Endometrial microvascular endothelial cells (primary cell): ENCODE data around the gene CHRD. TPM values are rescaled to one million over a fixed set of nuclear protein-coding genes. Genes with fewer than 3 reads are reported as not detected.
"Not testable (repeated sequence)": the region's sequence is repeated elsewhere in the genome, so short reads cannot be mapped to it uniquely, and the experiment has no call there.

Experiments used
- in situ Hi-C: cut with HindIII; loops from 2 replicates; pipeline ENCODE4 v1.10.0; 2017; ENCODE audit warnings: low sequenced_read_pairs, low pct_unique_long_range_greater_than_20kb; ENCODE audit errors: inconsistent ontology term
- total RNA-seq: library from RNA; depleted of rRNA; stranded (reverse); fragments of >200 nt; gene quantifications from one replicate; pipeline ENCODE4 v1.2.3, GENCODE V29; 2015; ENCODE audit errors: inconsistent ontology term

Gene CHRD
- total RNA-seq, 1 donor from 2014 or later = 0.09 TPM

- in situ Hi-C loops = no loop called here
These were observed 19.6 kb downstream of the CHRD start for GRCh38 chr3:184399410-184399809.

- in situ Hi-C loops = no loop called here
These were observed 25.5 kb downstream of the CHRD start for GRCh38 chr3:184405075-184406030.

DNA sequence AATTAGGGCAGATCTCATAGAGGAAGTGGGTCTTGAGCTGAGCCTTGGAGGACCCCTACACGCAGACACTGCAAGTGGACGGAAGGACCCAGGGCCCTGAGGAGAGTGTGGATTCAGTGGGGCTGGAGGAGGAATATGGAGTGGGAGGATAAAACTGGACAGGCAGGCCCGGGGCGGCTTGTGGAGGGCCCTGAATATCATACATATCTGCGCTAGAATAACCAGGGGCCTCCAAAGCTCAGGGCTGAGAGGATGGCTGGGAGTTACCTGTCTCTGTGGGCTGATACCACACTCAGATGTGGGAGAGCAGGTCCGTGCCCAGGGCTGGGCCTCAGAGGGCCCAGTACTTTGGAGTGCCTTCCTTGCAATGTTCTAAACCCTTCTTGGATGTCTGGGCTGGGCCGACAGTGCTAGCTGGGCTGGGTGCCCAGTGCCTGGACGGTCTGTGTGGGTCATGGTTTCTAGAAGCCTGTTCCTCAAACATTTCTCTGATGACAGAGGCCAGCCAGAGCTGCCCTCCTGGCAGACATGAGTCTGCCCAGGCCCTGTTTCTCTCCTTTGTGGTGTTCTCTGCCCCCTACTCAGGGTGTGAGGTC is 29.6 kb downstream of the CHRD start:
- in situ Hi-C loops = no loop called here

DNA sequence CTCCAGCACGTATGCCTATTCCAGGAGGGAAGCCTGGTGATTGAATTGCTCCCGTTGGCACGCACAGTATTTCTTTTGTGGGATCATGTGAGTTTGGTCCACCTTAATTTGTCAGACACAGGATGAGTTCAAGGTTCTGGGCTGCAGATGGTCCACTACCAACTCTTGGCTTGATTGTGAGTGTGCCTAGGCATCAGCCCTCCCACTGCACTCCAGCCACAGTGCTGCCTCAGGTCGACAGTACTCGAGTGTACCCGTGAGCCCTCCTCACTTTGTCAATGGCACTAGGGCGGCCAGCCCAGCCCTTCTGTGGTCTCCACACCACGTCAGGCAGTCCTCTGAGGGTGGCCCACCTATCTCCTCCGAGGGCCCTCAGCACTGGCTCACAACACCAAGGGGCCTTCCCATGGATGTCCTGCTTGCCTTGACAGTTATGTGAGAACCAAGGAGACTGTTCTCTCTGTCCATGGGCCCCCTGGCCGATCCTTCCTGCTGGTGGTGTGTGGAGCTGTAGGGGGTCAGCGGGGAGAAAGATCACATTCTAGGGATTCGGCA is 30.2 kb downstream of the CHRD start:
- in situ Hi-C loops = no loop called here

DNA sequence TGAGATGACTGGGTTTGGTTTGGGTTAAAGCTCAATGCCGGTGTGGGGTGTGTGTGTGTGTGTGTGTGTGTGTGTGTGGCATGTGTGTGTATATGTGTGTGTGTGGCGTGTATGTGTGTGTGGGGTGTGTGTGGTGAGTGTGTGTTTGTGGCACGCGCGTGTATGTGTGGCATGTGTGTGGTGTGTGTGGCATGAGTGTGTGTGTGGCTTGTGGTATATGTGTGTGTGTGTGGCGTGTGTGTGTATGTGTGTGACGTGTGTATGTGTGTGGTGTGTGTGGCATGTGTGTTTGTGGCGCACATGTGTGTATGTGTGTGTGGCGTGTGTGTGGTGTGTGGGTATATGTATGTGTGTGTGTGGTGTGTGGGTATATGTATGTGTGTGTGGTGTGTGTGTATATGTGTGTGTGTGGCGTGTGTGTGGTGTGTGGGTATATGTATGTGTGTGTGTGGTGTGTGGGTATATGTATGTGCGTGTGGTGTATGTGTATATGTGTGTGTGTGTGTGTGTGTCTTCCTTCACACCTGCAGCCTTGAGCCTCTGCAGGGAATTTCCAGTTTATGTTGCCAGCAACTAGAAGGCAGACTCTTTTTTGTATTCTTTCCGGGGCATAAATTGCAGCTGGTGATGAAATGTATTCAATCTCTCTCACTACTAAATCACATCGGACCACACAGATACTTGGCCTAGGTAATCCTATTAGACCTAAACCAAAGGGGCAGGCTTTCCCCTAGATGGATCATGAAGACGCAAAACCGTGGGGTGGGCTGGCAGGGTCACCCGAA is 34.8 kb downstream of the CHRD start:
- in situ Hi-C loops = no loop called here

DNA sequence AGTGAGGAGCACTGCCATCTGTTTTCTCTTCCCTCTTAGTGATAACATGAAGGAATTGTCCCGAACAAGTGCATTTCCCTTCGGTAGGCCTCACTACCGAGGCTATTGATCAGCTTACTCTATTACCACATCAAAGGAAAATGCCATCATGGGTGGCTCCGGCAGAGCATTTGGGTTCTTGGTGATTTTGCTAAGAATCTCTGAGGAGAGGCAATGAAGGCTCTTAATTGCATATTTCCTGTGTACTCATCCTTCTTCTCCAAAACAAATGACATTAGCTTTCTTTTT is 35.3 kb downstream of the CHRD start:
- in situ Hi-C loops = no loop called here

- in situ Hi-C loops = no loop called here
These were observed 37.9 kb downstream of the CHRD start for GRCh38 chr3:184417619-184418327.

DNA sequence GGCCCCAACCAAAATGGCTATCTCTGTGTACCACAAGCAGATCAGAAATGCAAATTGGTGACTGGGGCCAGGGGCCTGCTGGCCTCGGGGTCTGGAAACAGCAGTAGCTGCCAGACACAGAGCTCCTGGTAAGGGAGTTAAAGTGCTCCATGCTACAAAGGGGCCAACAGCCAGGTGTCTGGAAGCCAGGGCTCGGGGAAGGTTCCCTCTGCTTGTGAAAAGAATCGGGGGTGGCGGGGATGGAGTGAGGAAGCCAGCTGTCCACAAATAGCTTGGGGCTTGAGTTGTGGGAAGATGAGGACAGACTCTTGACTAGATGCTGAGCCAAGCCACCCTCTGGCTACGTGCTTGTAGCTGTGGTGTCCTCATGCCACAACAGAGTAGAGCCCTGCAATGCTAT is 39.3 kb downstream of the CHRD start:
- in situ Hi-C loops = no loop called here

- in situ Hi-C loops = no loop called here
These were observed 43.7 kb downstream of the CHRD start for GRCh38 chr3:184423561-184423960.

GRCh38 chr3:184426691-184427141 is 46.9 kb downstream of the CHRD start:
- in situ Hi-C loops = no loop called here

DNA sequence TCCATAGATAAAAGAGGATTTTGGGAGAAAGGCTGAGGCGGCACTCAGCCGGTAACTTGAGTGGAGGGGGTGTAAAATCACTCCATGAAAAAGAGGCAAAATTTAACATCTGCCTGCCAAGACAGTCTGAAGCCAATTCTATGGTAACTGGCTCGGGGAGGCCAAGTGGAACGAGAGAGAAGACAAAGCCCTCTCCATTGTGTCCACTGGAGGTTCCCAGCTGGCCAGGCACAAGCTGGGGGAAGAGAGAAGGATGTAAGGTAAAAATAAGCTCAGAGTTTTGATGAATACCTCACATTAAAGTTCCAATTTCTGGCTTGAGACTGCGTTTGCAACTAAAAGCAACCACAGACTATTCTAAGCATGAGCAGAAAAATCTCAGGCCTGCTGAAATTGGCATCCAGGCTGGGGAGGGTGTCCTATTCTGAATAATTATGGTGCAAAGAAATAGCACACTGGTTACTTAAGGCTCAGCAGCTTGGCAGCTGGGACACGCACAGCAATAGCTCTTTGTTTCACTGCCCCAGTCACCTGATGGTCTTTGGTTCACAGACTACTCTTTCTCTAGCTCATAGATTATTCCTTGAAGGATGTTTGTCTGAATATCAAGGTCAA is 48.8 kb downstream of the CHRD start:
- in situ Hi-C loops = no loop called here

- in situ Hi-C loops = no loop called here
These were observed 49.9 kb downstream of the CHRD start for GRCh38 chr3:184429786-184430185.

GRCh38 chr3:184430940-184431339 is 51.1 kb downstream of the CHRD start:
- in situ Hi-C loops = no loop called here

DNA sequence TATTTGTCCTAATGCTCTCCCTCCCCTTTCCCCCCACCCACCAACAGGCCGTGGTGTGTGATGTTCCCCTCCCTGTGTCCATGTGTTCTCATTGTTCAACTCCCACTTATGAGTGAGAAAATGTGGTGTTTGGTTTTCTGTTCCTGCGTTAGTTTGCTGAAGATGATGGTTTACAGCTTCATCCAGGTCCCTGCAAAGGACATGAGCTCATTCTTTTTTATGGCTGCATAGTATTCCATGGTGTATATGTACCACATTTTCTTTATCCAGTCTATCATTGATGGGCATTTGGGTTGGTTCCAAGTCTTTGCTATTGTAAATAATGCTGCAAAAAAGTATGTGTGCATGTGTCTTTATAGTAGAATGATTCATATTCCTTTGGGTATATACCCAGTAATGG is 53.3 kb downstream of the CHRD start:
- in situ Hi-C loops = not testable (repeated sequence)

- in situ Hi-C loops = no loop called here
These were observed 59.2 kb downstream of the CHRD start for GRCh38 chr3:184439096-184439495.
